ENCODE measurements around the gene MYH9.

GRCh38 chr22:36425977-36426523 lies 38.3 kb upstream of the MYH9 start:
- no peak for TF ChIP-seq CTCF (IDR thresholded peaks at IDR 0.05 in 2 of 3, conservative IDR thresholded peaks at IDR 0.05 in 1 of 3; ENCODE audit: borderline replicate concordance in 1 of 3, insufficient read depth in 1 of 3, low read depth in 2 of 3, low read length in 2 of 3)
- TF ChIP-seq EZH2 (IDR thresholded peaks at IDR 0.05): no peak
- TF ChIP-seq SRF (IDR thresholded peaks at IDR 0.05; ENCODE audit: low read depth): no peak
- TF ChIP-seq SIN3A (IDR thresholded peaks at IDR 0.05; ENCODE audit: low read depth): no peak
- TF ChIP-seq RAD21 (IDR thresholded peaks at IDR 0.05; ENCODE audit: low read depth): no peak

Measured in HCT116 (cell line).